D721Med (cell line): Measurements from ENCODE around the gene DUSP28.

Experiments
- DNase-seq: peaks from one replicate; pipeline ENCODE4 v3.0.0; 2011; ENCODE audit warnings: low spot score; ENCODE audit not compliant: insufficient read length
- FAIRE-seq: peaks from 2 replicates; lab custom pipeline; 2011; peaks lifted over from hg19 to GRCh38; lab: Jason Lieb, UNC
- CTCF ChIP-seq: IDR thresholded peaks from 2 replicates; pipeline ENCODE4 v1.5.1; 2012; ENCODE audit warnings: mild to moderate bottlenecking, control low read depth; ENCODE audit not compliant: insufficient read depth; ENCODE audit errors: missing control alignments

DUSP28 gene

GRCh38 chr2:240593703-240594451 is 33.7 kb downstream of the DUSP28 start:
- FAIRE-seq (no peak), DNase-seq (no peak)
- TF ChIP-seq CTCF: no peak

GRCh38 chr2:240594511-240595380 is 34.6 kb downstream of the DUSP28 start:
- TF ChIP-seq CTCF: no peak
- FAIRE-seq (no peak), DNase-seq (no peak)

GRCh38 chr2:240595381-240596079 is 35.4 kb downstream of the DUSP28 start:
- peak; percentile 20 for TF ChIP-seq CTCF
- DNase-seq: peak; percentile 61
- FAIRE-seq: no peak

GRCh38 chr2:240596080-240596460 is 35.9 kb downstream of the DUSP28 start:
- TF ChIP-seq CTCF: no peak

GRCh38 chr2:240596491-240596931 is 36.4 kb downstream of the DUSP28 start:
- no peak for DNase-seq
- FAIRE-seq: no peak

More at GRCh38 chr2:240596080-240596460, 35.9 kb downstream of the DUSP28 start:
- FAIRE-seq (no peak), DNase-seq (no peak)

GRCh38 chr2:240597054-240597418 is 36.9 kb downstream of the DUSP28 start:
- TF ChIP-seq CTCF: no peak
- DNase-seq (no peak), FAIRE-seq (no peak)

More at GRCh38 chr2:240596491-240596931, 36.4 kb downstream of the DUSP28 start:
- no peak for TF ChIP-seq CTCF
